Smooth muscle cell (in vitro differentiated cells): ENCODE measurements around the gene KLHDC2. TPM values are rescaled to one million over a fixed set of nuclear protein-coding genes. Genes with fewer than 3 reads are reported as not detected.

Source experiments
- DNase-seq: peaks from one replicate; lab custom pipeline; 2025; ENCODE audit not compliant: unreplicated experiment; lab: John Stamatoyannopoulos, UW
- H2AFZ ChIP-seq: fragments of 200-600 bp; sonication (generic); 2 replicates; pipeline ENCODE4 v1.6.0; 2016; ENCODE audit warnings: antibody characterized with exemption, low read depth, mild to moderate bottlenecking
- H3F3A ChIP-seq: fragments of 200-600 bp; sonication (generic); 2 replicates; pipeline ENCODE4 v1.6.0; 2017; ENCODE audit warnings: antibody characterized with exemption, low read depth
- H3K27ac ChIP-seq: fragments of 200-600 bp; sonication (generic); 2 replicates; pipeline ENCODE4 v1.5.1; 2016; ENCODE audit warnings: low read depth, mild to moderate bottlenecking
- H3K27me3 ChIP-seq: fragments of 200-600 bp; sonication (generic); 2 replicates; pipeline ENCODE4 v1.6.1; 2016; ENCODE audit warnings: low read depth, mild to moderate bottlenecking
- H3K36me3 ChIP-seq: fragments of 200-600 bp; sonication (generic); 2 replicates; pipeline ENCODE4 v1.5.1; 2016; ENCODE audit warnings: low read depth
- H3K4me1 ChIP-seq: fragments of 200-600 bp; sonication (generic); 2 replicates; pipeline ENCODE4 v1.5.1; 2016; ENCODE audit warnings: low read depth
- H3K4me2 ChIP-seq: fragments of 200-600 bp; sonication (generic); 2 replicates; pipeline ENCODE4 v1.6.0; 2016; ENCODE audit warnings: mild to moderate bottlenecking
- H3K4me3 ChIP-seq: fragments of 200-600 bp; sonication (generic); 2 replicates; pipeline ENCODE4 v1.5.1; 2016; ENCODE audit warnings: mild to moderate bottlenecking
- H3K79me2 ChIP-seq: fragments of 200-600 bp; sonication (generic); 2 replicates; pipeline ENCODE4 v1.6.0; 2016; ENCODE audit warnings: low read depth, mild to moderate bottlenecking
- H3K9ac ChIP-seq: fragments of 200-600 bp; sonication (generic); 2 replicates; pipeline ENCODE4 v1.6.0; 2016; ENCODE audit warnings: low read depth
- H3K9me3 ChIP-seq: fragments of 200-600 bp; sonication (generic); replicated peaks from 2 replicates; pipeline ENCODE4 v1.5.1; 2016; ENCODE audit warnings: low read depth
- H4K20me1 ChIP-seq: fragments of 200-600 bp; sonication (generic); 2 replicates; pipeline ENCODE4 v1.6.0; 2016; ENCODE audit warnings: low read depth
- WGBS: methylation state at CpG from one replicate; pipeline ENCODE4 v1.1.7; 2016; ENCODE audit warnings: low lambda C conversion rate; 5-methylcytosine and 5-hydroxymethylcytosine counted together
- polyA plus RNA-seq: library from polyadenylated mRNA; unstranded; fragments of >200 nt; fragmentation: Nextera tagmentation; extraction: Ambion mirVana; gene quantifications from 2 replicates; pipeline ENCODE4 v1.2.1, GENCODE V29; 2016
- total RNA-seq: library from RNA; depleted of rRNA; stranded (reverse); fragments of >200 nt; gene quantifications from 2 replicates; pipeline ENCODE4 v1.2.3, GENCODE V29; 2014
- TF ChIP-seq, protein P1 (sequence below): fragments of 200-600 bp; sonication (generic); IDR thresholded peaks from 2 replicates; pipeline ENCODE4 v1.5.1; 2017; ENCODE audit warnings: borderline replicate concordance, mild to moderate bottlenecking, antibody characterized with exemption; ENCODE audit not compliant: insufficient read depth, poor library complexity, severe bottlenecking

Gene KLHDC2
- total and polyA plus RNA-seq, 2 experiments from 2014 or later: 52.0 to 88.9 TPM

DNA sequence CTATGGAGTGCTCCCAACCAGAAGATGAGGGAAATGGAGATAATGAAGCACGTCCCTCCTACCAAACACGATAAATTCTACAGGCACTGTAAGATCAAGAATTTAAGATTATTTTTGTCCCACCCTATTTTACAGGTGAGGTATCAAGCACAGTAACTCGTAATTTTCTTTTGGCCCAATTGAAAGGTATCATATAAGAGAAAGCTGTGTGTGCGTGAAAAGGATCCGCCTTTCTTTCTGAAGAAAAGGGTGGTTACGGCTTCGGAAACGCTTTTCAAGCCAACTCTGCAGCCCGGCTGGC lies 733 bp upstream of the KLHDC2 start:
- H3K36me3 ChIP-seq: no peaks in the 10 kb centered on the region
- H2AFZ ChIP-seq: peak overlapping the region; percentile 65
- TF ChIP-seq, protein P1, sequence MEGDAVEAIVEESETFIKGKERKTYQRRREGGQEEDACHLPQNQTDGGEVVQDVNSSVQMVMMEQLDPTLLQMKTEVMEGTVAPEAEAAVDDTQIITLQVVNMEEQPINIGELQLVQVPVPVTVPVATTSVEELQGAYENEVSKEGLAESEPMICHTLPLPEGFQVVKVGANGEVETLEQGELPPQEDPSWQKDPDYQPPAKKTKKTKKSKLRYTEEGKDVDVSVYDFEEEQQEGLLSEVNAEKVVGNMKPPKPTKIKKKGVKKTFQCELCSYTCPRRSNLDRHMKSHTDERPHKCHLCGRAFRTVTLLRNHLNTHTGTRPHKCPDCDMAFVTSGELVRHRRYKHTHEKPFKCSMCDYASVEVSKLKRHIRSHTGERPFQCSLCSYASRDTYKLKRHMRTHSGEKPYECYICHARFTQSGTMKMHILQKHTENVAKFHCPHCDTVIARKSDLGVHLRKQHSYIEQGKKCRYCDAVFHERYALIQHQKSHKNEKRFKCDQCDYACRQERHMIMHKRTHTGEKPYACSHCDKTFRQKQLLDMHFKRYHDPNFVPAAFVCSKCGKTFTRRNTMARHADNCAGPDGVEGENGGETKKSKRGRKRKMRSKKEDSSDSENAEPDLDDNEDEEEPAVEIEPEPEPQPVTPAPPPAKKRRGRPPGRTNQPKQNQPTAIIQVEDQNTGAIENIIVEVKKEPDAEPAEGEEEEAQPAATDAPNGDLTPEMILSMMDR: no peak
- peak overlapping the region; percentile 87 for H3K4me2 ChIP-seq
- H3K79me2 ChIP-seq: peaks cover 37% of the 10 kb centered on the region
- no peak for DNase-seq
- peak overlapping the region; percentile 94 for H3K27ac ChIP-seq
- 6% methylated on average over 9 of the region's 9 CpGs for WGBS
- H3F3A ChIP-seq: peaks cover 7% of the 10 kb centered on the region
- H3K9me3 ChIP-seq: no peaks in the 10 kb centered on the region
- peak overlapping the region; percentile 97 for H3K4me3 ChIP-seq
- H3K27me3 ChIP-seq: no peaks in the 10 kb centered on the region
- H3K9ac ChIP-seq: peak overlapping the region; percentile 97
- peaks cover 5% of the 10 kb centered on the region for H3K4me1 ChIP-seq
- H4K20me1 ChIP-seq: peaks cover 9% of the 10 kb centered on the region

DNA sequence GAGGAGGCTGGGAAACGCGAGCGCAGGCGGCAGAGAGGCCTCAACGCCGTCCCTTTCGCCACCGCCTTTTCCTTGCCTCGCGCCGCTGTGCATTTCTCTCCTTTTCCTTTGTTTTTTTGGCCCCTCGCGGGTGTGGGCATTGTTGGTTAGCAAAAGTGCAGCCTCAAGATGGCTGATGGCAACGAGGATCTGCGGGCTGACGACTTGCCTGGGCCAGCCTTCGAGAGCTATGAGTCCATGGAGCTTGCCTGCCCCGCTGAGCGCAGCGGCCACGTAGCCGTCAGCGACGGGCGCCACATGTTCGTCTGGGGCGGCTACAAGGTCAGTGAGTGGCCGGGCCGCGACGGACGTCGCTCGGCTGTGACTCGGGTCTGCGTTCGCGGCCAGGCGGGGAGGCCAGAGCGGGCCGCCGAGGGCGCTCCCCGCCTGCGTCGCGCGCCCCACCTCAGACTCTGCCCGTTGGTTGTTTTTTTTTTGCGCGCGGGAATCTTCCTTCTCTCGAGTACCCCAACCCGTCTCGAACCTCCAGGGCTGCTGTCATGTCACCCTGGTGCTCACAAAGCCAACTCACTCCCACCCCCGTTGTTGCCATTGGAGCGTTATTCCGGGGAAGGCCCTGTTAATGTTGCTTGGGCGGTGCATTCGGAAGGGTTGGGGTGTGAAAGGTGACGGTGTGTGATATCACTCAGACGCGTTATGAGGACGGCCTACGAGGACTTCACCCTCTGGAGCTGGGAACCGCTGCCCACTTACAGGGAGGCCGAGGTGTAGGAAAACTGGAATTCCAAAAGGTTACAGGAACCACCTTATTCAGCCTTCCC lies 558 bp downstream of the KLHDC2 start:
- H3K4me3 ChIP-seq: peak overlapping the region; percentile 97
- H3K4me2 ChIP-seq: peak overlapping the region; percentile 87
- peaks cover 7% of the 10 kb centered on the region for H3F3A ChIP-seq
- H3K9ac ChIP-seq: peak overlapping the region; percentile 97
- H3K4me1 ChIP-seq: peaks cover 5% of the 10 kb centered on the region
- H3K27me3 ChIP-seq: no peaks in the 10 kb centered on the region
- peak overlapping the region; percentile 17 for H2AFZ ChIP-seq
- WGBS: 1% methylated on average over 49 of the region's 67 CpGs
- H3K36me3 ChIP-seq: no peaks in the 10 kb centered on the region
- TF ChIP-seq, protein P1: no peak
- H3K79me2 ChIP-seq: peaks cover 39% of the 10 kb centered on the region
- no peaks in the 10 kb centered on the region for H3K9me3 ChIP-seq
- peaks cover 9% of the 10 kb centered on the region for H4K20me1 ChIP-seq
- peak overlapping the region; percentile 94 for H3K27ac ChIP-seq
- peak; percentile 38 for DNase-seq

DNA sequence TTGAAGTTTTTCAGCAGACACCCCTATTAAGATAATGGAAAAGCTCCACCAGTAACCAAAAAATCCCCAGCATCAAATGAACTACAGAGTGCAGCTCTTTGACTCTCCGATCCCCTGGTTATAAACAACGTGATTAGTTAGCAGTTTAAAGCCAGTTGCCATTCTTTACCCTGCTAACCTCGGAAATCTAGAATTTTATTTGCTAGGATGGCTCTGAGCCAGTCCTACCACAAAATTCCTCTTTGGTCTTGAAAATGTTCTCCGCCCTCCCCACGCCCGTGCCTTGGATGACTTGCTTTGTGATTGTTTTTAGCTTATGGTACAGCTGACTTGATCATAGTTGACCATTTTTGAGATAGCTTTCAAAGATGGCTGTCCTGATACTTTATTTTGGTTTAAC lies 1.2 kb downstream of the KLHDC2 start:
- Histone ChIP-seq H3F3A (peaks cover 7% of the 10 kb centered on the region), H2AFZ (no peak overlapping the region), H3K9ac (peak overlapping the region; percentile 97), H3K79me2 (peaks cover 39% of the 10 kb centered on the region), H3K4me3 (peak overlapping the region; percentile 97), H3K27me3 (no peaks in the 10 kb centered on the region), H3K4me2 (peak overlapping the region; percentile 87), H3K9me3 (no peaks in the 10 kb centered on the region), H3K36me3 (no peaks in the 10 kb centered on the region), H4K20me1 (peaks cover 9% of the 10 kb centered on the region), H3K4me1 (peaks cover 5% of the 10 kb centered on the region), H3K27ac (peak overlapping the region; percentile 94)
- WGBS: 30% methylated on average over 6 of the region's 6 CpGs
- DNase-seq: no peak
- TF ChIP-seq, protein P1: no peak
